Head of caudate nucleus (tissue), 42 donors: Measurements from ENCODE around the gene STK11IP.

Source experiments
- DNase-seq, 42 donors: peaks; one replicate each; pipeline versions ENCODE4 v3.0.0 to v3.0.0-alpha.2; 2020 to 2021; ENCODE audit warnings: mixed read lengths in 7 of 42
- intact Hi-C: fragments of 100-400 bp; cut with DNase I; formaldehyde crosslinking; loops from one replicate; pipeline ENCODE4 v1.15.0; 2022

Gene STK11IP

GRCh38 chr2:219597552-219598307, at the start of gene STK11IP:
STK11IP (plus strand) TSS chr2:219597857; CDS start chr2:219598120, 263 bp downstream.
- intact Hi-C loops = loop anchor here (5.0 kb wide), 1 partner anchor 55 kb away; the partner anchor contains the start of genes CHPF and TMEM198
- DNase-seq = peak; percentile 91 to 99 (median 96)

- intact Hi-C loops = no loop called here
- DNase-seq = no peak
Measured at GRCh38 chr2:219548990-219549389, 48.7 kb upstream of the STK11IP start.

GRCh38 chr2:219549619-219550018, 48.0 kb upstream of the STK11IP start:
- intact Hi-C loops = no loop called here
- no peak for DNase-seq

GRCh38 chr2:219551441-219552381, 45.9 kb upstream of the STK11IP start:
- intact Hi-C loops = no loop called here
- DNase-seq = peak in 5 of 42 donors; percentile 16 to 26 (median 21)

GRCh38 chr2:219552382-219553167, 45.1 kb upstream of the STK11IP start:
- DNase-seq = peak; percentile 60 to 95 (median 88)
- intact Hi-C loops = no loop called here

- intact Hi-C loops = no loop called here
- no peak for DNase-seq
Measured at GRCh38 chr2:219553168-219553417, 44.6 kb upstream of the STK11IP start.

- intact Hi-C loops = no loop called here
- no peak for DNase-seq
Measured at GRCh38 chr2:219553463-219553963, 44.1 kb upstream of the STK11IP start.

- no peak for DNase-seq
- intact Hi-C loops = no loop called here
Measured at GRCh38 chr2:219554350-219554749, 43.3 kb upstream of the STK11IP start.

- no peak for DNase-seq
- intact Hi-C loops = no loop called here
Measured at GRCh38 chr2:219555956-219556355, 41.7 kb upstream of the STK11IP start.

- intact Hi-C loops = no loop called here
- no peak for DNase-seq
Measured at GRCh38 chr2:219556413-219556812, 41.2 kb upstream of the STK11IP start.

GRCh38 chr2:219557320-219557719, 40.3 kb upstream of the STK11IP start:
- intact Hi-C loops = no loop called here
- DNase-seq = no peak

GRCh38 chr2:219557791-219558785, 39.6 kb upstream of the STK11IP start:
- no peak for DNase-seq
- intact Hi-C loops = no loop called here

GRCh38 chr2:219559156-219559915, 38.3 kb upstream of the STK11IP start:
- DNase-seq = no peak
- intact Hi-C loops = no loop called here

GRCh38 chr2:219560037-219560892, 37.4 kb upstream of the STK11IP start:
- DNase-seq = peak in 2 of 42 donors; percentile 9
- intact Hi-C loops = no loop called here

- intact Hi-C loops = no loop called here
- DNase-seq = no peak
Measured at GRCh38 chr2:219560893-219561178, 36.8 kb upstream of the STK11IP start.

- DNase-seq = peak in 1 of 42 donors; percentile 7
- intact Hi-C loops = no loop called here
Measured at GRCh38 chr2:219561179-219562048, 36.2 kb upstream of the STK11IP start.
